ENCODE results near the gene TNIK.
"Not testable (repeated sequence)": the region's sequence is repeated elsewhere in the genome, so short reads cannot be mapped to it uniquely, and the experiment has no call there.

The TNIK gene

DNA sequence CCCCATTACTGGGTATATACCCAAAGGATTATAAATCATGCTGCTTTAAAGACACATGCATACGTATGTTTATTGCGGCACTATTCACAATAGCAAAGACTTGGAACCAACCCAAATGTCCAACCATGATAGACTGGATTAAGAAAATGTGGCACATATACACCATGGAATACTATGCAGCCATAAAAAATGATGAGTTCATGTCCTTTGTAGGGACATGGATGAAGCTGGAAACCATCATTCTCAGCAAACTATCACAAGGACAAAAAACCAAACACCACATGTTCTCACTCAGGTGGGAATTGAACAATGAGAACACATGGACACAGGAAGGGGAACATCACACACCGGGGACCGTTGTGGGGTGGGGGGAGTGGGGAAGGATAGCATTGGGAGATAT, 155.7 kb downstream of the TNIK start:
- DNase-seq = not testable (repeated sequence)

DNA sequence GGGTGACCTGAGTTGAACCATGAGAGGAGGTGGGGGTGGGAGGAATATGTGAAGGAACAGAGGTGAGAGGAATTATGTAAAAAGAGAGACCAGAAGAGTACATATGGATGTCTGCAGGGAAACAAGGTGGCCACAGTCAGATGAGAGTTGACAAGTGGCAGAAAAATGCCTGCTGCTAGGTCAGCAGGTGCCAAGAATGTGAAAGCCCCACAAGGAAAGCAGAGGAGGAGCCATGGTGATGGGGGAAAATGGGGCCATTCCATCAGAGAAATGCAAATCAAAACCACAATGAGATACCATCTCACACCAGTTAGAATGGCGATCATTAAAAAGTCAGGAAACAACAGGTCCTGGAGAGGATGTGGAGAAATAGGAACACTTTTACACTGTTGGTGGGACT, 156.2 kb downstream of the TNIK start:
- not testable (repeated sequence) for DNase-seq

DNA sequence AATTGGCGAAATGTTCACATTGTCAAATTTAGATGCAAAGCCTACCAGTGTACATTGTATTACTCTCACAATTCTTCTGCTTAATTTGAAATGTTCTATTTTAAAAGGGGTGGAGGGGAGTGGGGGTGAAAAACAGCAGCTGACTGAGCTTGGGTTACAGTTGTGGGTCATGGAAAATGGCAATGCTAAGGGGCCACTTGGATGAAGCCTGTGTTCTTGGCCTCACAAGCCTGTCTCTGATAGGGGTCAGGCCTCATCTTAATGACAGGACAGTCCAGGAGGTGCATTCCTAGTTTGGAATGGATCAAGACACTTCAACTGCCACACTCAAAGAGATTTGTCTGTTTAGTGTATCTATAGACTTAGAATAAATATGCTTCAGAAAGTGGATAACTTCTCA, 158.2 kb downstream of the TNIK start:
- DNase-seq = no peak

DNA sequence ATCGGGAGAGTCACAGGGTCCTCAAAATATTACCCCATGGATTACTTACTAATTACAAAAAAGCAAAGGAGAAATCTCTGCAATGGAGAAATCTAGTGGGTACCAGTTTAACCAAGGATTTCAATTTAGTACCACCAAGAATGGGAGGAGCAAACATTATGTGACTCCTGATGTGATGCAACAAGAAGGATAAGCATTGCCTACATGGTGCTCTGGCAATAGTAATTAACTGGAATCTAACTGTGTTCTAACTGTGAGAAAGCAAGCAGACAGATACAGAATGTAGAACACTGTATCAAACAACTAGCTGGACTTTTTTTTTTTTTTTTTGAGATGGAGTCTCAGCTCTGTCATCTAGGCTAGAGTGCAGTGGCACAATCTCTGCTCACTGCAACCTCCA, 159.2 kb downstream of the TNIK start:
- DNase-seq = no peak

DNA sequence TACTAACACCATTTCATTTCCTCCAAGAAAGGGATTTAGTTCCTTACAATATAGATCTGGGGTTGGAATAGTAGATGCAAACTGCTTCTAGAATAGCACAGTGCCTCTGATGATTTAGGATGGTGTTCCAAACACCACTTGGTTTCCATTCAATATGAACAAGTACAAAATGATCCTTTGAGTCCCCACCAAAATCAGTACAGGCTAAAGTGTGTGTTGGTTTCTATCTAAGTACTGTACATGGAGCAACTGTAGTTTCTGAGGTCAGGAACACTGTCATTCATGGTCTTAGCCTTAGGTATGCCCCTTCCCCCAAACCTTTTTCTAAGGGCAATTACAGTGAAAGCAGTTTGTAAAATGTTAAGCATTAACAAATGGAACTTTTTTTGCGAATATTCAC, 162.3 kb downstream of the TNIK start:
- no peak for DNase-seq

DNA sequence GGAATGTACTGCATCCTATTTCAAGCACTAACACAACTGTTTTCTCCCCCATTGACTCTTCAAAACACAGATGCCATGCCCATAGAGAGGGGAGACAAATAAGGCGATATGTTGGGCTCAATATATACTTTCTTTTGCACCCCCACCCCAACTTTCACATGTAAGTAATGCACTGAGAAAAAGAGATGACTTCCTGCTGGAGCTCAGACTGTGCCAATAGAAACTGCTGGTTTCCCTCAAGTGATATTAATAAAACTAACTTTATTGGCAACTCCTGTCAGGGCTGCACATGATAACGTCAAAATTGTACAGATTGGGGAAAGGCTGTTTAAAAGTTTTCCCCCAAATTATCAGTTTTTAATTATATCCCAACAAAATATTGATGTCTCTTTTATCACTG, 163.0 kb downstream of the TNIK start:
- DNase-seq = no peak

DNA sequence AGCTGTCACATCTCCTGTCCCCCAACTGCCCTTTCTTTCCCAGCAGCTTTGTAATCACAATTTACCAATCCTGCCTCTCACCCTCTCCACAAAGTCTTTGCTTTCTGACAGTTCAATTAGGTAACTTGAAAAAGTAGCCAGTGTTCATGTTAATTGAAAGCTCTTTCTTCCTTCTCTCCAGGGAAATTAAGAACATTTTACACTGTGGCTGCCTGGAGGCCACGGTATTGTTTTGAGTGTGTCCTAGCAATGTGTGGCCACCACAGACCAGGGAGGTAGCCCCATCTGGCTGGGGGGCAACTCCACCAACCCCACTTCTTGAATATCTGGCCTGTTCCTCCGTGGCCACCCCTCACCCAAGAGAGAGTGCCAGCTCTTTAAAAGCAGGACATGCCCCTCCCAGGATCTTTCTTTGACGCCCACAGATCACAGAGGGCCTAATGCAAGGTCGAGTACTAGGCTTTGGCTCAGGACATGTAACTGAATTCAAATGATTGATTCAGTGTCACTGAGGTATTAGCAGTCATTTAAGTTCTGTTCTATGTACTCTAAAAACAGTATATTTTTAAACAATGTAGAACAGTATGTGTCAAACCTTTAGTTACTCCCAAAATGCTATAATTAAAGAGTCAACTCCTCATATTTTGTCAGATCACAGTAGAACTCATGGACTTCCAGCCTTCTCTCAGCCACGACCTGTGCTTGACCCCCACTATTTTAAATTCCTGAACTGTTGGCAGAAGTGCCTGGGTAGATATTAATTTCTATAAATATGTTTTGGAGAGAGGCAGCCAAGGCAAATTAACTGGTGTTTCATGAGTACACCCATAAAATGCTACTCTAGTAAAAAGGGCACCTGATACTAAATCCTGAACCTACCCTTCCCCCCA, 164.5 kb downstream of the TNIK start:
- no peak for DNase-seq

DNA sequence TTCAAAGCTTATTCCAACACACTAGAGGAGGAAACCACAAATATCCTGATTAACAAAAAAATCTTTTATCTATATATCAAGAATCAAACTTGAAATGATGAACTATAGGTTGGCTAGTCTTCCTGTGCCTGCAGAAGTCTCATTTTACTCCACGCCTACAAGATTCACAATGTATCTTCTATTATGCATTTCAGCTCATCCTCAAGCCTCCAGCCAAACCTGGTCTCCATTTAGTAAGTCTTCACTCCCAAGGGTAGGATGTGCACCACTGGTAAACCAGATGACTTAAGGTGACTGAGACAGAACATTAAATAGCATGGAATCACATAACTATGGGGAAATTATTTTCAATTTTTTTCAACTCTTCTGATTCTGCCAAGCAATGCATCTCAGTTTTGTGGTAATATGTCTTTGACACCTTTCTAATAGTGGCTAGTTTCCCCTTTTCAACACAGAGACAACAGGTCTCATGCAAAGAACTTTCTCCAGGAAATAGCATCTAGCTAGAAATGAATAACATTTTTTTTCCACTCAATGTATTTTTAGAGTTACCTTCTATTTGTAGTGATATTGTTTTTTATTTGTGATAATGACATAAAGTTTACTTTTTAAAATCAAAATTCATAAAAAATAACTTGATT, 166.9 kb downstream of the TNIK start:
- no peak for DNase-seq

DNA sequence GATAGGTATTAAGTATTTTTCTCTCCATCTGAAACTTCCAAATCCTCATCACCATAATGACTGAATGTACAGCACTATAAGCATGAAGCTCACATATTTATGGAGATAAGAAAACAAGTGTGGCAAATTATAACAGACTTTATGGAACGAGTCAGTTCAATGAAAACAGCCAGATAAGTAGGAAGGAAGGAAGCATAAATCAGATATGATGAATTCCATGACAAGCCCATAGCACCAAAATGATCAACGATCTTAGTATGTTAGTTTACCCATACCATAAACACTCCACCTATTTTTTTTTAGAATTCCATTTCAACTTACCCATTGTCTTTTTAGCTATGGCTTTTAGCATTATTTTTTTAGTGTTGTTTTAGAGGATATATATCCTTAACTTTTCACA, 169.5 kb downstream of the TNIK start:
- DNase-seq = no peak

DNA sequence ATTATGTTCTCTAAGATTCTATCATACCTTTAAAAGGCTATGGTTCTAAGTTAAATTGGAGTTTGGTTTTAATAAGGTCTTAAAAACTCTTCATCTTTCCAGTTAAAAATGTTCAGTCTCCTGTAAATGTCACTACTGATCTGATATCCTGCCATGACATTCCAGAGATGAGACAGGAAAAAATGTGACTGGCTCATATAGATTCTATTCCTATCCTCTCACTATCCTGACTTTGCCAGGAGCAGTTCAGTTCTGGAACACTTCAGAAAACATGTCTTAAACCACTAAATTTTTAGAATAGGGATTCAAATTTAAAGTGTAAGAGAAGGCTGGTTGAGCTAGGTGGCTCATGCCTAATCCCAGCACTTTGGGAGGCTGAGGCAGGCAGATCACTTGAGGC, 170.9 kb downstream of the TNIK start:
- no peak for DNase-seq

DNA sequence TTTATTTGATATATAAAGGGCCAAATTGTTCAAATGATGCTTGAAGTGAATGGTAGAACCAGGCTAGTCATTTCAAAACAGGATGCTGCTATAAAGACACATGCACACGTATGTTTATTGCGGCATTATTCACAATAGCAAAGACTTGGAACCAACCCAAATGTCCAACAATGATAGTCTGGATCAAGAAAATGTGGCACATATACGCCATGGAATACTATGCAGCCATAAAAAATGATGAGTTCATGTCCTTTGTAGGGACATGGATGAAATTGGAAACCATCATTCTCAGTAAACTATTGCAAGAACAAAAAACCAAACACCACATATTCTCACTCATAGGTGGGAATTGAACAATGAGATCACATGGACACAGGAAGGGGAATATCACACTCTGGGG, 172.4 kb downstream of the TNIK start:
- not testable (repeated sequence) for DNase-seq

DNA sequence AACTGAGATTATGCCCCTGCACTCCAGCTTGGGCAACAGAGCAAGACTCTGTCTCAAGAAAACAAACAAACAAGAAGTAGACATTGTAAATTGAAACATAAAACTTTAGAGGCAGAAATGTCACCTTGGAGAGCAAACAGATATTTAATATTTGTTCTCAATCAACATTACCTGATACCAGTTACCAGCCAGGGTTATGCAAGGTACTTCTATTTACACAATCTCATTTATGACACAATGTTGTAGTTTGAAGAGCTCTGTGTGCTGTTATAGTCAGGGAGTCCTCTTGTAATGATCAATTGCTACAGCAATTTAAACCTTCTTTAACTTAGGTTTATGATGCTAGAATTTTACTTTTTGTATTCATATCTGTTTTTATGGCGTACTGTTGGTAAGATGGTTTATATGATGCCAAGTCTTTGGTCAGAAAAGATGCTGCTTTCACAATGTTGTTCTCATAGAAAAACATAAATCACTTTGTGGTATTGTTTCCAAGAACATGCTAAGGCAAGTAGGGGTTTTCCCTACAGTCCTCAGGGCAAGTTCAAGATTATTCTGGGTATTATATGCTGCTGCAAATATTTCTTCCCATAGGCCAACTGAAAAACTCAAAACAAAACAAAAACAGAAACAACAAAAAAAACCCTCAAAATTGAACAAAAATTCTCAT, 173.5 kb downstream of the TNIK start:
- no peak for DNase-seq

DNA sequence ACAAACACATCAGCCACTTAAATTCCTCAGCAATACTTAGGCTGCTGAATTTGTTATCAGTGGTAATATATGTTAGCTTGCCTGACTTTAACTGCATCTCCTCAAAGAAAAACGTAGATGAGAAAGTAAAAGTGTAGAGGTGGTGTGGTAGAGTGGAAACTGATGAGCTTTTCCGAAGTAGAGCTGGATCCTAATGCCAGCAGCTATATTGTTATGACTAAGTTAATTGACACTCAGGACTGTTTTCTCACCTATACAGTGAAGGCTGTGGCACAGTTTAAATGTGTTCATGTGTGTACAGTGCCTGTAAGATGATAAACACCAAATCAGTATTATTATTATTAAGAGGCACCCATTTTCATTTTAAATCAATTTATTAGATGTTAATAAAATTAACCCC, 174.9 kb downstream of the TNIK start:
- no peak for DNase-seq

DNA sequence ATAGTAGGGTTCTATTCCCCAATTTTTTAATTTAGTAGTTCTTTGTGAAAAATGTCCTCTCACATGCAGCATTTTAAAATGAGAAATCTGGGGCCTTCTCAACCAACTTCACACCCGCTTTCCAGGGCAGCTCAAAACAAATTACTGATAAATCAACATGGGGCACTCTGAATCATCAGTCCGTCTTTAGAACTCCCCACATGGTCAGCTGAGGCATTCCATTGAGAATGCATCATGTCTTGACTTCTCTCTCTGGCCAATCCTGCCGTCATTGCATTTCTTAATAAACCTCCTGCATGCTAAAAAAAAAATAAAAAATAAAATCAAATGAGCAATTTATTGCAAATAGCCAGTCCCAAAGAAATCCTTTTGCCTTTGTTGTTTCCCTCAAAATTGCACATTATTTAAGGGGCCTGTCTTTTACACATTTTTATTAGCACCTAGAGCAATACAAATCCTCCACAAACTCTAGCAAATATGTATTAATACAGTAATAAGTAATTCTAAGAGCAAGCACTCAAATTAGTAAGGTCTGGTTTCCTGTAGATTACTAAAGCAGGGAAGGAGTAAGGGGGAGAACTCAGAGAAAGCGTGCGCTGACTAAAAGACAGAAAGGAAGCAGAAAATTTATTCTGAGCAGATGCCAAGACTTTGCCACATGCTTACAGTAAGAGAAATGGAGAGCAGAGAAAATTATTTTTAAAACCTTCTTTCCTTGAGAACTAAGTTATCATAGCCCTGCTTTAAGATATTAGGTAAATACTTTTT, 175.7 kb downstream of the TNIK start:
- DNase-seq = no peak

DNA sequence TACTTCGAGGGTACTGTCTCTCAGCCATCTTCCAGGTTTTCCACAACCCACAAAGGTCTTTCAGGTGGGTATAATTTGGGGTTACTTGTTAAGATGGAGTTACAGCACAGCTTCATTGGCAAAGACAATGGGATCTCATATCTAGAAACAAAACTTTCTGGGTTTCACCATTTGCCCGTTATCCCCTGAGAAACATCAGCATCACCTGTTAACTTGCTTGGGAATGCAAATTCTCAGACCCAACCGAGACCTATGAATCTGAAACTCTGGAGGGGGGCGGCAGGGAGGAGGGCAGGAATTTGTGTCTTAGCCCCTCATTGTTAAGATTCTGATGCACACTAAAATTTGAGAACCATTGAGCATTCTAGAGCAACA, 176.4 kb downstream of the TNIK start:
- no peak for DNase-seq

DNA sequence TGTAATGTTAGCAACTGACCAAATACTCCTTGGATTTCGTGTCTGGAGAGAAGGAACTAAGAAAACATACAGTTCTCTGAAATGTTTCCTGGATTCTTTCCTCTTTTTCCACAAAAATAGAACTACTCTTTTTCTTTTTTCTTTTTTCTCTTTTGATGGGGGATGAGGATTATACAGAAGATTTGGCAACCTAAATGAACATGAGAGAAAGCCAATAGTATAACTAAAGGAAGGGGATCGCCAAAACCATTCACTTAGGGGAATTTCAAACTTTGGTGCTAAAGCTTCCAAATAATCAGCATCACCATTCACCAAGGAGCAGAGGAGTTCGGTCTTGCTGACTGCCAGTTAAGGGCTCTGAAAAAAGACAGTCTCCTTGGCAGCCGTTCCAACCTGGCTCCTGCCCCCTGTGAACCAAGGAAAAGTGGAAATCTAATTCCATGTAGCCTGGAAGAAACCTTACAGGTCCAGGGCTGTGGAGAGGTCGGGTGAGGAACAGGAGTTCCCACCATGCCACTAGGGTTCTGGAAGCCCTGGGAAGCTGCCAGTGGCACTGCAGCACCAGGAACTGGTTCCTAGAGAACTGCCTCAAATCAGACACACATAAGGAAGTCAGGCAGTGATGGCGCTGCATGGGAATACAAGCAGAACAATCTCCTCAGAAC, 176.9 kb downstream of the TNIK start:
- DNase-seq = no peak

DNA sequence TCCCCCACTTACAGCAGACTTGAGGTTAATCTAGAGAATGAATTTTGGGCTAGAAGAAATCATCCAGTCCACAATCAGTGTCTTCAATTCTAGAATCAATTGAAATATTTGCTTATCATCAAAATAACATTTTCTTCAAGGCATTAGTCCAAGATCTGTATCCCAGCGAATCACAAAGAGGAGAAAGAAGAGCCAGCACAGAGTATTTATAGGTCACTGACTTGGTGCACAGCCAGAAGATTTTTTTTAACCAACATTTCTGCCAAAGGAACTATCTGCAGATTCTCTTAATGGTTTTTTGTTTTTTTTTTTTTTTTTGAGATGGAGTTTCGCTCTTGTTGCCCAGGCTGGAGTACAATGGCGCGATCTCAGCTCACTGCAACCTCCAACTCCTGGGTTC, 178.2 kb downstream of the TNIK start:
- no peak for DNase-seq

DNA sequence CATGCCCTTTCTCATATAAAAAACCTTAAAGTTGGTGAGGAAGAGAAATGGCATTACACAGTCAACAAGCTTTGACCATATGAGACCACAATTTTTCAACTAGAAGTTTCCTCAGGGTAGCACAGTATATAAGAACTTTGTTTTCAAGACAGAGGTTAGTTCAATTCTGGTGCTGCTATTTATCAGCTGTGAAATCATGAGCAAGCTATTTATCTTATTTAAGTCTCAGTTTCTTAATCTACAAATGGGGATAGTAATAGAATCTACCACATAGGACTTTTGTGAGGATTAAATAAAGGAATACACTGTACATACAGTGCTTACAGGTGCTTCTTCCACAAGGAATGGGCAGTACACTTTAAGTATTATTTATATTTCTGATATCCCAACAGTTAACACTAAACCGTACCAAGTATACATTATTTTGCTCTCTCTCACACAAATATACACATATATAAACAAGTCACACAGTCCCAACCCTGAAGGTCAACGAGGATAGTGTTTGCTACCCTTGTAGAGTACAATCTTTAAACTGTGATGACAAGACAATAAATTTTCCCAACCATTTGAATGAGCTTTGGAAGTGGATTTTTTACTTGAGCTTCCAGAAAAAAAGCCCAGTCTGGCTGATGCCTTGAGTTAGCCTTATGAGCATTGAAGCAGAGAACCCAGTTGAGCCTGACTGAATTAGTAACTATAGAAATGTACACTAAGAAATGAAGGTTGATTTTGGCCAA, 178.8 kb downstream of the TNIK start:
- no peak for DNase-seq

DNA sequence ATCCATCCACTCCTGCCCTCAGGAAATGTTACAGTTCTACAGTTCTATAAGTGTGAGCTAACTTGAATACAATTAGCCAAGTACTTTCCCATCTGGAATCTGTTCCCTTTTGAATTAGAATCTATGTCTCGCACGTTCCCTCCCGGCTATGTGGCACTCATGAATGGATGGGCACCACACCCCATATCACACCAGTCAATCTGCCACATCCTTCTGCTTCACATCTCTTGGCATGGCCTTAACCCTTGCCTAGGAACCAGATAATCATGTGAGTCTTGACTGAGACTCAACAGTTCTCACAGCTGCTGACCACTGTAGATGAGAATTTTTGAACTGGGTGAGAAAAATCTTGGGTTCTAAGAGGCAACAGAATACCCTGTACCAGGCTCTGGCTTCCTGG, 180.2 kb downstream of the TNIK start:
- DNase-seq = no peak

DNA sequence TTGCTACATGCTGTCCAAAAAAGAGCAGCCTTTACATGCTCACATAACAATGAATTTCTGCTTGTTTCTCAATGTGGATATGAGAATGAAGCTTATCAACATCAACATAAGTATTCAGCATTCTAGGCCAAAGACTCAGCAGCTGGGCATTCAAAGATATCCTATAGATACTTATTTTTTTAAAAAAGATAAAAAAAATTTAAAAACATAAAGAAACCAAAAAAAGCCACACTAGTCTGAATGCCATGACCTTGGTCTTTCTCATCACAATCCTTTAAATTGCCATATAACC, 182.0 kb downstream of the TNIK start:
- DNase-seq = no peak

DNA sequence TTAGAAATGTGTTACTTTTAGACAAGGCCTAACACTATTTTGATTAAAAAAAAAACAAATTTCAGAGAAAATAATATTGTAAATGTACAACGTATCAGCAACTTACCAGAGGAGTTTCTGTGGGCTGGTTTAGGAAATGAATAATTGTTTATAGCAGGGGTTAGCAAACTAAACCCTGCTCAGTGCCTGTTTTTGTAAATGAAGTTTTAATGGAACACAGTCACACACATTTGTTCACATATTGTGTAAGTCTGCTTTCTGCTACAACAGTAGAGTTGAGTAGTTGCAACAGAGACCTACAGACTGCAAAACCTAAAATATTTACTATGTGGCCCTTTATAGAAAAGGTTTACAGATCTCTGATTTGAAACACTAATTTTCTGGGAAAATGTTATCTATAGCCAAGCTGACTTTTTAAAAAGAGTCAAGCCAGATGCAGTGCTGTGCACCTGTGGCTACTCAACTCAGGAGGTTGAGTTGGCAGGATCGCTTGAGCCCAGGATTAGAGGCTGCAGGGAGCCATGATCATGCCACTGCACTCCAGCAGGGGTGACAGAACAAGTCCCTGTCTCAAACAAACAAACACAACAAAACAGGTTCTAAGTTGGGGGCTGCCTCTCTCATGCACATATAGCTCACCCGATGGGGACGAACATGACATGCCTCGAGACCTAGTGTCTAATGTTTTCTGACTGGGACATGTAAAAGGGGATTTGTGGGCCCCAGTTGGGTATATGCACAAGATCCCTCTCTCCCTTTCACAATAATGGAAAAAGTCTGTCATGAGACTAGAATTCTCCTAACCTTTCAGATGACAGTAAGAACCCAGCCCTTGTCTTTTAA, 182.5 kb downstream of the TNIK start:
- no peak for DNase-seq
